NCI-H2196 (cell line): Measurements from ENCODE around the gene CCDC127.

Source experiments
- DNase-seq: peaks from one replicate; lab custom pipeline; 2025; ENCODE audit not compliant: unreplicated experiment; lab: John Stamatoyannopoulos, UW

Gene CCDC127

GRCh38 chr5:160921-161802 lies 56.8 kb downstream of the CCDC127 start:
- DNase-seq = no peak

DNA sequence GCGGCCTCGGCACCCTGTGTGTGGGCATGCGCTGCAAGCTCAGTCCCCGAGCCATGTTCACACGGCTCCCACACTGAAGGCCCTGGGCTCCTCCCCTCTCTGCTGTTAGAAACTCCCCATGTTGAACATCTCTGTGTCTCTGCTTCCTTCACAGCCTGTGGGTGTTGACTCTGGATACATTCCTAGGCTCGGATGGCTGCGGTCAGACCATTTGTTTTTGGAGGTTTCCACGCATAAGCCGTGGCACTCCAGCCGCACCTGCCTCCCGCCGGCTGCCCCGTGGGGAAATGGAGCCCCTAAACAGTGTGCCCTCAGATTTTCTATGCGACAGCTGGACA lies 57.8 kb downstream of the CCDC127 start:
- no peak for DNase-seq

GRCh38 chr5:159448-160172 lies 58.3 kb downstream of the CCDC127 start:
- no peak for DNase-seq

DNA sequence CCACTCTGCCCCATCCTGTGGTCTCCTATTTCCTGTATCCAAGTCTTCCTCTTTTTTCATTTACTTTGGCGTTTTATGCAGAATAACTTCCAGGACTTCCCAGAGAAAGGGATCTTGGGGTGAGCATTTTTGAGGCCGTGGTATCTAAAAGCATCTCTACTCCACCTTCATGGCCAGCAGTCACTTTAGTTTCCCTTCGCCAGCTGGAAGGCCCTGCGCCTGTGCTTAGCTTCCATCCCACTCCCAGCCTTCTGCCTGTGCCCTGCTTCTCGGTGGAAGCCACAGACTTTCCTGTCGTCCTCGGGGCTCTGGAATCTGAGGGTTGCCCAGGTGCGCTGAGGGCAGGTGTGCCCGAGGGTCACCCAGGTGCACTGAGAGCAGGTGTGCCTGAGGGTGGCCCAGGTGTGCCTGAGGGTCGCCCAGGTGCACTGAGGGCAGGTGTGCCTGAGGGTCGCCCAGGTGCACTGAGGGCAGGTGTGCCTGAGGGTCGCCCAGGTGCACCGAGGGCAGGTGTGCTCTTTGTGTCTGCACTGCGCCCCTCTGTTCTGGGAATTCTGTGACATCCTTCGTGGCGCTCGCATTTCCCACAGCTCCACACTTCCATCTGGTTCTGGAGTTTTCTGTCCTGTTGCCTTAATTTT lies 59.0 kb downstream of the CCDC127 start:
- DNase-seq = no peak

DNA sequence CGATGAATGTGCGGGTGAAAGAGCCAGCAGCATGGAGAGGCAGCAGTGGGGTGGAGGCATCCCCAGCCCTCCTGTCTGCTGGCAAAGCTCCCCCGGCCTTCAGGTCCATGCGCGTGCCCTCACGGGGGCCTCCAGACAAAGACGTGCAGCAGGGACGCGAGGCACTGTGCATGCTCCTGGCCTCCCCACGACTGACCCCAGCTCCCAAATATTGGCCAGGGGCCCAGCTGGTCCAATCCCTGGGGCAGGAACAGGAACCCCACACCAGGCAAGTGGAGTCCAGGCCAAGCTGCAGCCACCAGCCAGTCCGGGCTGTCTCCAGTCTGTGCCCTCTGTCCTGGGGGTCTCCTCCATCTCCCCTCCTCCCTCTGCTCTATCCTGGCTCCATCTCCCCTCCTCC lies 60.2 kb downstream of the CCDC127 start:
- DNase-seq = no peak

GRCh38 chr5:157126-157715 lies 60.7 kb downstream of the CCDC127 start:
- DNase-seq = no peak

- no peak for DNase-seq
These were observed 61.4 kb downstream of the CCDC127 start for GRCh38 chr5:156411-157072.

DNA sequence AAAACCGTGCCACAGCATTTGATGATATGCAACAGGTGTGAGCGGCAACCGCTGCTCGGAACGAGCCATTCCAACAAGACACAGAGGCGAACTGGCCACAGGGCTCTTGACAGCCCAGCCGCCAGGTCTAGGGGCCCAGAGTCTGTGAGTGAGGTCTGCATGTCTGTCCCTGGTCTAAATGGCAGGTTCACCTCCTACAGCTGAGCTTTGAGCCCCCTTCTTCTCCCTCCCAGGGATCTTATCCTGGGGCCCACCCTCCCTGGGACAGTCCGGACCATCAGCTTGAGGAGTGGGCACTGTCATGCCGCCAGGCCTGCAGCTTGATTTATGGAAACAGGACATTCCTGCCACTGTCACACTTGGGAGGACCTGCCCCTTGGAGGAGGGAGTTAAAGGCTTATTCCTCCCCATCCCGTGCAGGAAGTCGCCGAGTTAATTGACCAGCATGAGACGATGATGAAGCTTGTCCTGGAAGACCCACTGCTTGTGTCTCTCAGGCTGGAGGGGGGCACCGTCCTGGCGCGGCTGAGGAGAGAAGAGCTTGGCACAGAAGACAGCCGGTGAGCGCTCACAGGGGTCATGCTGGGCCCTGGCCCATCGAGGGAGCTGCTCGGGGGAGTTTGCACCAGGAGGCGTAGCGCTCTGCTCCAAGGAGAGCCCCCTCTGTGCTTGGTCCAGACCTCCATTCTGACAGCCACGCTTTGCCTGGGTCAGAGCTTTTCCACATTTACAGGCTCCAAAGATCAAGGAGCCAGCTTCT lies 62.1 kb downstream of the CCDC127 start:
- DNase-seq = no peak

DNA sequence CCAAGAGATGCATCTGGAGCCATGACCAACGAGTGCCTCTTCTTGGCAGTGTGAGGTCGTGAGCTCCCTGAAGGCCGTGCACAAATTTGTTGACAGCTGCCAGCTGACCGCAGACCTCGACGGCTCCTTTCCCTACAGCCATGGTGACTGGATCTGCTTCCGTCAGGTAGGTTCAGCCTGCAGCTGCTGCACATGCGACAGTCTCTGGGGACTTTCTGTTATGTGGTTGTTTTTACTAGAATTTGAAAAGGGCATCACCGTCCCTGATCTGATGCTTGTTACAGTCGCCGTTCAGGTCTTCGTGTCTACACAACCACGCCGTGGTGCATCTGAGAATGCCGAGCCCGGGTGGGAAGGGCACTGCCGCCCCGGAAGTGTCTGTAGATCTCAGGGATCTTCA lies 63.1 kb downstream of the CCDC127 start:
- DNase-seq = no peak

DNA sequence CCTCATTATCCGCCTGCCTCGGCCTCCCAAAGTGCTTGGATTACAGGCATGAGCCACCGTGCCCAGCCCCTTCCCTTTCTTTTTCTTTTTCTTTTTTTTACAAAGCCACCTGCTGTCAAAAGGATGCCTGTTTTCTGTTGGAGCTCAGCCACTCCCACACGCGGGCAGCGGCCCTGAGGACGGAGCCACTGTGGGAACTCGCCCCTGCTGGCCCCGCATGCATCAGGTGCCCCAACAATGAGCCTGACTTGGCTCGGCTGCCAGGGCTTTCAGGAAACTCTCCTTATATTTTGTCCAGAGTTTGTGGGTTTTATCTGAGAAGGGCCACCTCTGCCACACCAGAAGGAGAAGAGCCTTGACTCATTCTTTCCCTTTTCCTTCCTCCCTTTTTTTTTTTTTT lies 63.7 kb downstream of the CCDC127 start:
- DNase-seq = no peak

GRCh38 chr5:153256-153655 lies 64.7 kb downstream of the CCDC127 start:
- DNase-seq = no peak

- DNase-seq = no peak
These were observed 65.9 kb downstream of the CCDC127 start for GRCh38 chr5:152077-152476.

DNA sequence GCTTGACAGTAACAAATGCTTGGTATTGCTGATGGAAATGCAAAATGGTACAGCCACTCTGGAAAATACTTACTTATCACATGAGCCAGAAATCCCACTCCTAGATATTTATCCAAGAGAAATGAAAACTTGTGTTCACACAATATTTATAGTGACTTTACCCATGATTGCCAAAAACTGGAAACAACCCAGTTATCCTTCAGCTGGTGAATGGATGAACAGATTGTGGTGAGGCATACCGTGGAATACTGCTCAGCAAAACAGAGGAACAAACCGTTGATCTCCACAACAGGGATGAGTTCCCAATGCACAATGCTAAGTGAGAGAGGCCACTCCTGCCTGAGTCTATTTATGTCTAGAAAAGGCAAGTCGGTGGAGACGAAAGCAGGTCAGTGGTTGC lies 67.2 kb downstream of the CCDC127 start:
- DNase-seq = no peak

DNA sequence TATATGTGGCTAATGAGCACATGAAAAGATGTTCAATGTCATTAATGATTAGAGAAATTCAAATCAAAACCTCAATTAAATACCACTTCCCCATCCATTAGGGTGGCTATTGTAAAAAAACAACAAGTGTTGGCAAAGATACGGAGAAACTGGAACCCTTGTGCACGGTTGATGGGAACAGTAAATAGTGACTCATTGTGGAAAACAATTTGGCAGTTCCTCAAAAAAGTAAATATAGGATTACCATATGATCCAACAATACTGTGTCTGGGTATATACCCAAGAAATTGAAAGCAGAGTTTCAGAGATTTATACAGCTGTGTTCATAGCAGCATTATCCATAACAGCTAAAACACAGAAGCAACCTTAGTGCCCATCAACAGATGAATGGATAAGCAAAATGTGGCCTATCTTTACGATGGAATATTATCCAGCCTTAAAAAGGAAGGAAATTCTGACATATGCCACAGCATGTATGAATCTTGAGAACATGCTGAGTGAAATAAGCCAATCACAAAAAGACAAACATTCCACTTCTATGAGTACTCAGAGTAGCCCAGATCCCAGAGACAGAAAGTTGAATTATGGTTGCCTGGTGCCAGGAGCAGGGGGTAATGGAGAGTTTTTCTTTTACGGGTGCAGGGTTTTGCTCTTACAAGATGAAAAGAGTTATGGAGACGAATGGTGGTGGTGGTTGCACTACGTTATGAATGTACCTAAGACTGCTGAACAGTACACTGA lies 68.0 kb downstream of the CCDC127 start:
- DNase-seq = peak; percentile 62

GRCh38 chr5:147751-148150 lies 70.2 kb downstream of the CCDC127 start:
- DNase-seq = no peak
